Lower leg skin (tissue), 4 donors: ENCODE results near the gene PRXL2C. TPM values are rescaled to one million over a fixed set of nuclear protein-coding genes. Genes with fewer than 3 reads are reported as not detected.
"Not testable (repeated sequence)": the region's sequence is repeated elsewhere in the genome, so short reads cannot be mapped to it uniquely, and the experiment has no call there.

ENCODE experiments used
- DNase-seq, 2 donors: peaks; one replicate each; pipeline ENCODE4 v3.0.0-alpha.2; 2019; ENCODE audit warnings: low spot score in 2 of 2
- H3K4me3 ChIP-seq: fragments of 200-600 bp; sonication (generic); 2 replicates; pipeline ENCODE4 v1.5.1; 2017; ENCODE audit warnings: mild to moderate bottlenecking, low read depth; ENCODE audit not compliant: poor library complexity, severe bottlenecking
- CTCF ChIP-seq, 3 donors: fragments of 450-650 bp; IDR thresholded peaks; one replicate each; pipeline ENCODE4 v1.5.1; 2016; ENCODE audit warnings: antibody characterized with exemption in 3 of 3, mild to moderate bottlenecking in 3 of 3, moderate library complexity in 2 of 3
- POLR2A ChIP-seq, 2 donors: fragments of 450-650 bp; IDR thresholded peaks; one replicate each; pipeline ENCODE4 v1.6.1; 2016 to 2017; ENCODE audit warnings: antibody characterized with exemption in 2 of 2, mild to moderate bottlenecking in 1 of 2, moderate library complexity in 1 of 2
- WGBS, 2 donors: methylation state at CpG; one replicate each; pipeline ENCODE4 v1.1.5; 2018; 5-methylcytosine and 5-hydroxymethylcytosine counted together
- intact Hi-C: fragments of 100-400 bp; cut with DNase I; formaldehyde crosslinking; loops from one replicate; pipeline ENCODE4 v1.15.0; 2023; ENCODE audit warnings: low total_unique reads
- total RNA-seq, 4 donors: library from RNA; depleted of rRNA; stranded (reverse); fragments of >200 nt; gene quantifications; one replicate each; pipeline ENCODE4 v1.1.0, GENCODE V29; 2016

PRXL2C gene
- total RNA-seq, result 10 to 100 TPM in 2 of 4 donors, 1 to 10 TPM in 2; 6.1 to 12.4 (median 9.4) TPM

GRCh38 chr9:96655198-96655851 is at the start of gene PRXL2C:
Gene PRXL2C, minus strand, starts transcription at chr9:96655317. Its CDS starts 36 bp downstream, at chr9:96655281.
- H3K4me3 ChIP-seq, result peak within 1 kb of the TSS; percentile 43
- intact Hi-C loops, result no loop called here
- DNase-seq, result peak; percentile 81 to 97
- WGBS, 2 donors, result 8% methylated on average over 23 of the region's 57 CpGs
- no peak for TF ChIP-seq POLR2A (IDR thresholded peaks at IDR 0.05)
- no peak for TF ChIP-seq CTCF (IDR thresholded peaks at IDR 0.05)

- 93 to 99% methylated on average over 16 to 22 of the region's 30 CpGs for WGBS, 2 donors
- not testable (repeated sequence) for DNase-seq
Observed at GRCh38 chr9:96700721-96701375, 45.7 kb upstream of the PRXL2C start.

GRCh38 chr9:96691326-96691725 is 36.2 kb upstream of the PRXL2C start:
- WGBS, 2 donors, result 67 to 89% methylated on average over 1 of the region's 1 CpG
- intact Hi-C loops, result no loop called here
- no peak for DNase-seq
- H3K4me3 ChIP-seq, result no peak overlapping the region
- no peak for TF ChIP-seq CTCF (IDR thresholded peaks at IDR 0.05)
- no peak for TF ChIP-seq POLR2A (IDR thresholded peaks at IDR 0.05)

More at GRCh38 chr9:96700721-96701375, 45.7 kb upstream of the PRXL2C start:
- intact Hi-C loops, H3K4me3 ChIP-seq: not testable (repeated sequence)

- no peak for TF ChIP-seq CTCF (IDR thresholded peaks at IDR 0.05)
- no peak overlapping the region for H3K4me3 ChIP-seq
- WGBS, 2 donors, result 67 to 72% methylated on average over 8 of the region's 8 CpGs
- DNase-seq, result no peak
- intact Hi-C loops, result no loop called here
Observed at GRCh38 chr9:96688745-96689464, 33.8 kb upstream of the PRXL2C start.

GRCh38 chr9:96688187-96688586 is 33.1 kb upstream of the PRXL2C start:
- DNase-seq, result no peak
- intact Hi-C loops, result no loop called here
- 78 to 84% methylated on average over 5 of the region's 5 CpGs for WGBS, 2 donors
- no peak overlapping the region for H3K4me3 ChIP-seq
- TF ChIP-seq POLR2A (IDR thresholded peaks at IDR 0.05) (no peak), CTCF (IDR thresholded peaks at IDR 0.05) (no peak)
